Epithelial cell of prostate (primary cell): ENCODE results near the gene ATP5F1B.
A peak's percentile ranks its signal among the peaks of the same experiment; 100 is the strongest.

ENCODE experiments used
- DNase-seq: peaks from one replicate; pipeline ENCODE4 v3.0.0-alpha.2; 2011; ENCODE audit warnings: low read depth, low spot score
- H3K27ac ChIP-seq: fragments of 450-650 bp; 2 replicates; pipeline ENCODE4 v1.5.1; 2017; ENCODE audit warnings: mild to moderate bottlenecking

The ATP5F1B gene

DNA sequence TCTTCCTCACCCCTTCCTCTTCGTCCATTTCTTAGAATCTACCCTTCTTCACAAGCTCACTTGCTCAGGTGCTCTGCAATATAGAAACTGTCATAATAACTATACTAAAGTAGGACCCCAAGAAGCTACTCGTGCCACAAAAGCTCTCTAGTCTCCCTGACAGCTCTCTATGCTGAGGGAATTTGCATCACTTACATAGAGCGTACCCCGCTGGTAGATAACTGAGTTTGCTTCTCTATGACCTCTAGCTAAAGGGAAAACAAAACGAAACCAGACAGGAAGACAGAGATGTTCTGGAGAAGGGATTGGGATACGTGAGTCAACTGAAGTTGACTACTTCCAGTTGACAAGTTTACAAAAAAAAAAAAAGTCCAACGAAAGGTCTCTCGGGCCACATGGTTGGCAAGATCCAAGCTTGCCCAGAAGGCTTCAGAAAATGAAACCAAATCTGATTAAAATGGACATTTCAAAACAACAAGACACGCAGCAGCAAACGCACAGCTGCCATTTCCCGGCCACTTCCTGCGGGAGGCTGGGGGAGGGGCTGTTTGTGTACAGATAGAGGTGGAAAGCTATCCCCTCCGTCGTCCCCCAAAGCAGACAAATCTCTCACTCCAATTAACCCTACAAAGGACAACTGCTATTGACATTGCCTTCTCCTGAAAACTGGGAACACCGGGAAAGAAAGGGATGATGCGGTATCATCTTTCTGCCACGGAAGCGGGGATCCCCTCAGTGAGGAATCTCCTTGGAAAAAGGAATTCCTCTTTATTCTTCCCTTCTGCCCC, 16.9 kb downstream of the ATP5F1B start:
- peak overlapping the region; percentile 96 for H3K27ac ChIP-seq
- no peak for DNase-seq

GRCh38 chr12:56626701-56627100, 19.1 kb downstream of the ATP5F1B start:
- no peak for DNase-seq
- H3K27ac ChIP-seq, result no peak overlapping the region

DNA sequence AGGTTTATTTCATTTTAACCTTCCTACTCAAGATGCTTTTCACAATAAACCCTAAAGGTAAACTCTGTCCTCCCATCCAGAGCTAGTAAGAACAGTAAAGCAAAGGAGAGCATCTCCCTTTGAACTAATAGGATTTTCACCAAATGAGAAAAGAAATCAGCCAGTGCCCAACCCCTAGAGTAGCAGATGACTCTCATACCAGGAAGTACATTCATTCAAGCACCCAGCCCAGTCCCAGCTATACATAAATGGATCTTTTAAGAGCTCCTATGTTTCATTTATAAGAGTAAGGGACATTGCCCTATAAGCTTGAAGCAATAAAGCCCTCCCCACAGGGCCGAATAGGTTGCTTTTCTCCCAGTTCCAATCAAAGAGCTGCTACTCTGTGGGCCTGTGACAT, 23.2 kb downstream of the ATP5F1B start:
- H3K27ac ChIP-seq, result peak overlapping the region; percentile 21
- DNase-seq, result no peak

GRCh38 chr12:56616925-56617324, 28.9 kb downstream of the ATP5F1B start:
- no peak overlapping the region for H3K27ac ChIP-seq

GRCh38 chr12:56616244-56616643, 29.5 kb downstream of the ATP5F1B start:
- no peak overlapping the region for H3K27ac ChIP-seq
- DNase-seq, result no peak

More at GRCh38 chr12:56616925-56617324, 28.9 kb downstream of the ATP5F1B start:
- DNase-seq, result no peak

DNA sequence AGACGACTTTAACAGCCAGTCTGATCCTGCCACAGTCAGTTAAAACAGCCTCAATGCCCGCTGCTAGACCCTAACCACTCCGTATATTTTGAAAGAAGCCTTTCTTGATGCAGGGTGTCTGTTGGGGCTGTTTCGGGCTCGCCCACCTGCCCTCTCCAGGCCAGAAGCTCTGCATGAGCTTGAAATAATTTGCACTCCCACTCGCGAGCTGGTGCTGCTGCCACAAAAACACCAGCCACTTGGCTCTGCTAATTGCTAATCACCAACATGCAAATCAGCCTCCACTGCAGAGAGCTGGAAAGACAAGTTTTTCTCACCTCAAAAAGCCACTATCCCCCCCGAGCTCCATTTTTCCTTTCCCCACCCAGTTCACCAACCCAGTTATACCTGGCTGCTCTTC, 31.2 kb downstream of the ATP5F1B start:
- DNase-seq, result no peak
- no peak overlapping the region for H3K27ac ChIP-seq

DNA sequence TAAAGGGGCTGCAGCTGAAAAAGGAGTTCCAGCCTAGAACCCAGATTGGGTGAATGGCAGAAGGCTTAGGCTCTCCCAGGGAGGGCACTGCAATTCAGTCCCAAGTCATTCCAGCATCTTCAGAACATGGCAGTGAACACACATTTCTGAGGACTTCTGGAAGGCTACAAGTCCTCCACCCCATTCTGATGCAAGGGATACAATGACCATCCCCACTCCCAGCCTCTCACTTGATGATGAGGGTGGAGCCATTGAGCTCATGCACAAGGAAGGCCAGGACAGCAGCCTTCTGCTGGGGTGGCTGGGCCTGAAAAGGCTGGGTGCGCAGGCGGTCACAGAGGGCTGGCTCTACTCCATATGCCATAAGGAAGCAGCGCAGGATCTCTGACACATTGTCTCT, 41.4 kb downstream of the ATP5F1B start:
- DNase-seq, result no peak

GRCh38 chr12:56602239-56602638, 43.5 kb downstream of the ATP5F1B start:
- DNase-seq, result no peak
- no peak overlapping the region for H3K27ac ChIP-seq

More for the DNA sequence above, 41.4 kb downstream of the ATP5F1B start:
- H3K27ac ChIP-seq, result no peak overlapping the region

DNA sequence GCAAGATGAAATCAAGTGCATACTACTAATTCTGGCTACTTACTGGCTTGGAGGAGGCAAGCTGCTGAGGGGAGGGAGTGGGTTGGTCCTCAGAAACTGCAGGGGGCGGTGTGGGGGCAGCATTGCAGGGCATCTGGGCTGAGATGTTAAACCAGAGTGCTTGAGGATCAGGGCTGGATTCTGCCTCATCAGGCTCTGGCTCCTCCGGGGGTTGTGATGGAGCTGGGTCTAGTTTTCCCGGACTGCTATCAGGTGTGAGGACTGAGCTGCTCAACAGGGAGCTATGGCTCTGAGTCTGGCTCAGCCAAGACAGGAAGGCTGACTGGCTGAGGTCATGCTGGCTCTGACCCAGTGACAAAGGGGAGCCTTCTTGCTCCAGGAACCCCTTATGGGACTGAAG, 44.3 kb downstream of the ATP5F1B start:
- no peak overlapping the region for H3K27ac ChIP-seq
- DNase-seq, result no peak

DNA sequence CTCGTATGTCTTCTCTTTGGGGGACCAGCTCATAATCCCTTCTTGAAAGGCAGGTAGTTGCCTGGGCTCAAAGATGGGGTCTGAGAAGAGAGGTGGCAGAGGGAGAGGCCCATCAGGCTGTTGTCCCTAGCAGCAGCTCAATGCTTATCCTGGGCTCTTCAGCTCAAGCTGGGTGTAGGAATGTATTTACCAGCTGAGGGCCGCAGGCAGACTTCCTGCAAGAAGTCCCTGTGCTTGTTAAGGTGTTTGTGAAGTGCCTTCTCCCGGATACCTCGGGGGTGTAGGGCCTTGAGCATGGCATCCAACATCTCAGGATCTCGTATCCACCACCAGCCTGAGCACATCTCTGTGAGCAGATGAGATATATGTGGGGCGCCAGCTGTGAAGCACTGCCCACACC, 45.0 kb downstream of the ATP5F1B start:
- no peak for DNase-seq
- H3K27ac ChIP-seq, result no peak overlapping the region

- peak overlapping the region; percentile 17 for H3K27ac ChIP-seq
- DNase-seq, result no peak
Measured at GRCh38 chr12:56599797-56600196, 46.0 kb downstream of the ATP5F1B start.

DNA sequence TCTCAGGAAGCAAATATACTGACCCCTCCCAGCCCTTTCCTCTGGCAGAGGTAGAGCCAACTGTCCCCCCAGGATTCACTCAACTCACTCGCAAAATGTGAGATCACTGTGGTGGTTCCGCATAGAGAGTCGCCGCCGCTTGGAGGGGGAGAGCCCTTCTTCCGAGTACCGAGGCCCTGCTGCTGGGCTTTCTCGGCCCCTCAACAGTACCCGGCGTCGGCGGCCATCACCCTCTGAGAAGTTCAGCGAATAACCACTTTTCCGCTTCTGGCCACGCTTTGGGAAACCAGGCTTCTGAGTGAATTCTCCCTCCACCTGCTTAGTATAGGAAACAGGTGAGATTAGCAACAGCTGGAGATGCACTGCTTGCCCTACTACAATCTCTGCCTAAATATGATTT, 46.7 kb downstream of the ATP5F1B start:
- H3K27ac ChIP-seq, result peak overlapping the region; percentile 17
- DNase-seq, result no peak

DNA sequence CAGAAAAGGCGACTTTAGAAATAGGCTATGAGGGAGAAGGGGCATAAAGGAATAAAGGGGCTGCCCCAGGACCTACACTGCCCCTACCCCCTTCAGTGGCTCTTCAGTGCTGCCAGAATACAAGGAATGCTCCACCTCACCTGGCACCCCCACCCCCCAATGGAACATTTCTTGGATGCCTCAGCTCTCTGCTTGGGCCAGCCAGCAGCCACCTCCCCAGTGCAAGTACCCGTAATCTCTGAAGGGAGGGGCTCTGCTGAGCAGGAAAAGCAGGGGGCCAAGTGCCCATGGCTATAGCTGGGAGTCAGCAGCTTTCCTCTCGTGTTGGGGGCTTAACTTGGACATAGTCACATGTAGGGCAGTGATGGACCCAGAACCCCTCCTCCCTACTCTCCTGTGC, 49.0 kb downstream of the ATP5F1B start:
- DNase-seq, result no peak
- H3K27ac ChIP-seq, result no peak overlapping the region

DNA sequence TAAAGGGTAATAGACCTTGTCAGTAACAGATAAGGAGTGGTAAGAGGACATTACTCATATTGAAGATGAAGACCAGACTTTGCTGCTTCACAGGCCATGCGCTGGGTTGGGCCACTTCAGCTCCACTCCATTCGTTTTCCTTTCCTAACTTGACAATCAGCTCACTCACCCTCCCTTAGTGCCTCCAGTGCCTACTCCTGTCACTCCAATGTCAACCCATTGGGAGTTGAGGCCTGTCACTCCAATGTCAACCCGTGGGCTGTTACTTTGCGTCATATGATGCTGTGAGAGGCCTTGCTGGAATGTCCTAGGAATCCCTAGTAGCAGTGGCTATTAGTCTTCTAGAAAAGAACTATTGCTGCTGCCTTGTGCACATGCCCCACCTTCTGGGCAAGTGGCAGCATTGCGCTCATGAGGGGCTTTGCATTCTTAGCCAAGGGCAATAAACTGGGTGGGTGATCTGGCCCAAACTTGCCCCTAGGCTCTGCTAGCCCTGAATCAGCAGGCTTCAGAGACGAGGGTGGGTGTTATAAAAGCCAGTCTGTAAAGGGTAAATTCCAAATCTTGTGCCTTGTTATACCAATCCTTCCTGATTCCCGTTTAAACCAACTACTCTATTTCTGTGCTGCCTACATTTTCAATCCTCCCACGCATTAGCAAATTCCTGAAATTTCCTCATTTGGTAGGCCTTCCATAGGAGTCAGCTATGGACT, 51.7 kb downstream of the ATP5F1B start:
- peak overlapping the region; percentile 50 for H3K27ac ChIP-seq
- DNase-seq, result no peak

- DNase-seq, result no peak
- no peak overlapping the region for H3K27ac ChIP-seq
Measured at GRCh38 chr12:56591961-56592360, 53.8 kb downstream of the ATP5F1B start.

GRCh38 chr12:56591126-56591525, 54.7 kb downstream of the ATP5F1B start:
- H3K27ac ChIP-seq, result no peak overlapping the region
- DNase-seq, result no peak

- no peak for DNase-seq
- no peak overlapping the region for H3K27ac ChIP-seq
Measured at GRCh38 chr12:56590237-56590830, 55.5 kb downstream of the ATP5F1B start.

DNA sequence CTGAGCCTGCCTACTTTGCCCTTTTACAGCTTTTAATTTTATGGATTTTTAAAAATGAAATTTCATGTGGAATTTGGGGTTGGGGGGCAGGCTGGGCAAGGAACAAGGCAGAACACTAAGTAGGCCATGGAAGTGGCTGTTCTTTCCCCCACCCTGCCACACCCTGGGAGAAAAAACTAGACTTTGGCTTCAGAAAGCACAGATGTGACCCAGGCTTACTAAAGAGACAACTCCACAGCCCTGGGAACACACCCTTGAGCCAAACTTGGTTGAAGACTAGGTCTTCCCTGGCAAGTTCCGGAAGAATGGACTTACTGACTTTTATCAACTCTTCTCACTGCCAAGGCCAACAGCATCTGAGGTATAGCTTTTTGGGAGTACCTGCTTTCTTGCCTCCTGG, 56.0 kb downstream of the ATP5F1B start:
- no peak for DNase-seq
- no peak overlapping the region for H3K27ac ChIP-seq
